ENCODE results near the gene SPC25. TPM values are rescaled to one million over a fixed set of nuclear protein-coding genes. Genes with fewer than 3 reads are reported as not detected.

Gene SPC25
- total RNA-seq, 1 experiment from 2014 or later: 20.7 TPM

DNA sequence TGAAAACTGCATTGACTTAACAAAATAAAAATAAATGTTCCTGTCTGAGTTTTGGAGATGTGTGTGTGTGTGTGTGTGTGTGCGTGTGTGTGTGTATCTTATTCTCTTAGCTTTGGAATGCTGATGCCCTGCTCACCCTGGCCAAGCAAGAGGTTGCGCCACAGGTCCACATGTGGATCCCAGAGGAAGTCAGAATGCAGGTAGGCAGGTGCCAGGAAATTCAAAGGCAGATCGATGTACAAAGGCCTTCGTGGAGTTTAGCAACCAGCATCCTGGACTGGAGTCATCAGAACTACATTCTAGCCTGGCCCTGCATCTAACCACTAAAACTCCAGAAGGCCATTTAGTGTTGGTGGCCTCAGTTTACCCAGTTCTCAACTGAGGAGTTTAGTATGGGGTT, 23.3 kb upstream of the SPC25 start:
- H3K27me3 ChIP-seq (ENCODE audit: insufficient read depth, low read depth): no peaks in the 10 kb centered on the region
- H3F3A ChIP-seq (ENCODE audit: insufficient read depth, low read depth): no peaks in the 10 kb centered on the region
- H3K4me3 ChIP-seq: no peak overlapping the region
- H2AFZ ChIP-seq: no peak overlapping the region
- no peak overlapping the region for H3K4me2 ChIP-seq
- BruUV-seq (replicated peaks): no TSS peak
- no peaks in the 10 kb centered on the region for H3K79me2 ChIP-seq (ENCODE audit: low read depth)
- no peak for DNase-seq
- H3K9me2 ChIP-seq (ENCODE audit: insufficient read depth): no peaks in the 10 kb centered on the region
- TF ChIP-seq, protein P1, sequence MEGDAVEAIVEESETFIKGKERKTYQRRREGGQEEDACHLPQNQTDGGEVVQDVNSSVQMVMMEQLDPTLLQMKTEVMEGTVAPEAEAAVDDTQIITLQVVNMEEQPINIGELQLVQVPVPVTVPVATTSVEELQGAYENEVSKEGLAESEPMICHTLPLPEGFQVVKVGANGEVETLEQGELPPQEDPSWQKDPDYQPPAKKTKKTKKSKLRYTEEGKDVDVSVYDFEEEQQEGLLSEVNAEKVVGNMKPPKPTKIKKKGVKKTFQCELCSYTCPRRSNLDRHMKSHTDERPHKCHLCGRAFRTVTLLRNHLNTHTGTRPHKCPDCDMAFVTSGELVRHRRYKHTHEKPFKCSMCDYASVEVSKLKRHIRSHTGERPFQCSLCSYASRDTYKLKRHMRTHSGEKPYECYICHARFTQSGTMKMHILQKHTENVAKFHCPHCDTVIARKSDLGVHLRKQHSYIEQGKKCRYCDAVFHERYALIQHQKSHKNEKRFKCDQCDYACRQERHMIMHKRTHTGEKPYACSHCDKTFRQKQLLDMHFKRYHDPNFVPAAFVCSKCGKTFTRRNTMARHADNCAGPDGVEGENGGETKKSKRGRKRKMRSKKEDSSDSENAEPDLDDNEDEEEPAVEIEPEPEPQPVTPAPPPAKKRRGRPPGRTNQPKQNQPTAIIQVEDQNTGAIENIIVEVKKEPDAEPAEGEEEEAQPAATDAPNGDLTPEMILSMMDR (conservative IDR thresholded peaks at IDR 0.05): no peak
- no peak for TF ChIP-seq EZH2 (IDR thresholded peaks at IDR 0.05; ENCODE audit: low read depth)
- ChIA-PET CTCF (no interaction called here), POLR2A (ENCODE audit: unreplicated experiment) (no interaction called here)
- H3K36me3 ChIP-seq (ENCODE audit: low read depth): no peaks in the 10 kb centered on the region
- H3K4me1 ChIP-seq (replicated peaks; ENCODE audit: insufficient read depth): no peaks in the 10 kb centered on the region
- H3K27ac ChIP-seq: no peak overlapping the region
- no peaks in the 10 kb centered on the region for H4K20me1 ChIP-seq (ENCODE audit: insufficient read depth)
- intact Hi-C loops (cut with micrococcal nuclease; ENCODE audit: unreplicated experiment): no loop called here
- no peaks in the 10 kb centered on the region for H3K9me3 ChIP-seq (ENCODE audit: insufficient read depth, low read depth)

DNA sequence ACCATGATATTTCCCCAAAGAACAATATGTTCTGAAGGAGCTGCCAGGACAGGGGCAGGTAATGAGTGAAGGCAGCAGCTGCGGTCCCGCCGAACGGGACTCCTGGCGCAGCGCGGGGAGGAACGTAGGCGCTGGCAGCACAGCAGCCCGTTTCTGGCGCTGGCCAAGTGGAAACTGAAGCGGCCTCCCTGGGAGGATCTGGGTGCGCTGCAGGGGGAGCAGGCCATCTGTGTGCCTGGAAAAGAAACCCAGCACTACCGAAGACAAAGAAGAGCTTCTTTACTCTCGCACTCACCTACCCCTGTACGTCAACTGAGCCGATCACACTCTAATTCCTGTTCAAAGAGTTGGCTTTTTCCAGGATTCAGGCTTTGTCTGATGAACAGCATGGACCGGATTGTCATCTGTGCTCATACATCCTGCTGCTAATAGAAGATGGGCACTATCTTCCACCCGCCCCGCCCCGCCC, 22.7 kb upstream of the SPC25 start:
- H4K20me1 ChIP-seq (ENCODE audit: insufficient read depth): no peaks in the 10 kb centered on the region
- no peak overlapping the region for H3K4me2 ChIP-seq
- ChIA-PET CTCF (no interaction called here), POLR2A (ENCODE audit: unreplicated experiment) (no interaction called here)
- no TSS peak for BruUV-seq (replicated peaks)
- no peak overlapping the region for H2AFZ ChIP-seq
- H3K9me2 ChIP-seq (ENCODE audit: insufficient read depth): no peaks in the 10 kb centered on the region
- TF ChIP-seq, protein P1 (conservative IDR thresholded peaks at IDR 0.05): no peak
- TF ChIP-seq EZH2 (IDR thresholded peaks at IDR 0.05; ENCODE audit: low read depth): no peak
- H3K27me3 ChIP-seq (ENCODE audit: insufficient read depth, low read depth): no peaks in the 10 kb centered on the region
- no peaks in the 10 kb centered on the region for H3K36me3 ChIP-seq (ENCODE audit: low read depth)
- no peaks in the 10 kb centered on the region for H3F3A ChIP-seq (ENCODE audit: insufficient read depth, low read depth)
- no peaks in the 10 kb centered on the region for H3K9me3 ChIP-seq (ENCODE audit: insufficient read depth, low read depth)
- no peak overlapping the region for H3K27ac ChIP-seq
- no peak overlapping the region for H3K4me3 ChIP-seq
- intact Hi-C loops (cut with micrococcal nuclease; ENCODE audit: unreplicated experiment): no loop called here
- no peaks in the 10 kb centered on the region for H3K79me2 ChIP-seq (ENCODE audit: low read depth)
- no peaks in the 10 kb centered on the region for H3K4me1 ChIP-seq (replicated peaks; ENCODE audit: insufficient read depth)
- DNase-seq: no peak

- no peak for DNase-seq
- no peaks in the 10 kb centered on the region for H3K27me3 ChIP-seq (ENCODE audit: insufficient read depth, low read depth)
- CTCF ChIA-PET: no interaction called here
Measured at GRCh38 chr2:168912466-168912865, 22.2 kb upstream of the SPC25 start.

More at GRCh38 chr2:168912466-168912865, 22.2 kb upstream of the SPC25 start:
- Histone ChIP-seq H3K9me2 (ENCODE audit: insufficient read depth) (no peaks in the 10 kb centered on the region), H3K27ac (no peak overlapping the region), H3F3A (ENCODE audit: insufficient read depth, low read depth) (no peaks in the 10 kb centered on the region), H4K20me1 (ENCODE audit: insufficient read depth) (no peaks in the 10 kb centered on the region), H3K36me3 (ENCODE audit: low read depth) (no peaks in the 10 kb centered on the region), H3K79me2 (ENCODE audit: low read depth) (no peaks in the 10 kb centered on the region), H3K4me1 (replicated peaks; ENCODE audit: insufficient read depth) (no peaks in the 10 kb centered on the region), H3K4me2 (no peak overlapping the region), H2AFZ (no peak overlapping the region), H3K4me3 (no peak overlapping the region), H3K9me3 (ENCODE audit: insufficient read depth, low read depth) (no peaks in the 10 kb centered on the region)
- intact Hi-C loops (cut with micrococcal nuclease; ENCODE audit: unreplicated experiment): no loop called here
- BruUV-seq (replicated peaks): no TSS peak
- TF ChIP-seq, protein P1 (conservative IDR thresholded peaks at IDR 0.05): no peak
- no peak for TF ChIP-seq EZH2 (IDR thresholded peaks at IDR 0.05; ENCODE audit: low read depth)
- POLR2A ChIA-PET (ENCODE audit: unreplicated experiment): no interaction called here

Measured in PC-9 (cell line).